ENCODE results near the gene TMEM139.

GRCh38 chr7:143337216-143337615, 52.5 kb downstream of the TMEM139 start:
- TF ChIP-seq CTCF (IDR thresholded peaks at IDR 0.05; ENCODE audit: low read length) (no peak), EZH2 (optimal IDR thresholded peaks at IDR 0.05; ENCODE audit: low read depth, low read length) (no peak)

Measured in MM.1S (cell line).